SHP77 treated with DMSO at 0.1 percent for 48 hours (cell line): ENCODE measurements around the gene KCNMB1.

ENCODE experiments used
- DNase-seq: peaks from one replicate; lab custom pipeline; 2025; lab: John Stamatoyannopoulos, UW

KCNMB1 gene

GRCh38 chr5:170414786-170415185 is 25.6 kb upstream of the KCNMB1 start:
- no peak for DNase-seq

- no peak for DNase-seq
Measured at GRCh38 chr5:170413897-170414296, 24.7 kb upstream of the KCNMB1 start.

GRCh38 chr5:170411100-170411499 is 21.9 kb upstream of the KCNMB1 start:
- DNase-seq, result no peak

GRCh38 chr5:170410401-170410800 is 21.2 kb upstream of the KCNMB1 start:
- no peak for DNase-seq

- DNase-seq, result no peak
Measured at GRCh38 chr5:170408877-170409660, 19.9 kb upstream of the KCNMB1 start.

GRCh38 chr5:170408226-170408625 is 19.1 kb upstream of the KCNMB1 start:
- DNase-seq, result no peak

GRCh38 chr5:170407062-170407461 is 17.9 kb upstream of the KCNMB1 start:
- DNase-seq, result no peak

GRCh38 chr5:170405817-170406216 is 16.6 kb upstream of the KCNMB1 start:
- no peak for DNase-seq

GRCh38 chr5:170404398-170404797 is 15.2 kb upstream of the KCNMB1 start:
- no peak for DNase-seq

- DNase-seq, result no peak
Measured at GRCh38 chr5:170403675-170404074, 14.5 kb upstream of the KCNMB1 start.

- DNase-seq, result no peak
Measured at GRCh38 chr5:170402508-170402907, 13.3 kb upstream of the KCNMB1 start.

GRCh38 chr5:170397059-170397458 is 7.9 kb upstream of the KCNMB1 start:
- DNase-seq, result no peak

- DNase-seq, result no peak
Measured at GRCh38 chr5:170393958-170394357, 4.8 kb upstream of the KCNMB1 start.

GRCh38 chr5:170393235-170393634 is 4.1 kb upstream of the KCNMB1 start:
- no peak for DNase-seq

- DNase-seq, result no peak
Measured at GRCh38 chr5:170390472-170390871, 1.3 kb upstream of the KCNMB1 start.

GRCh38 chr5:170389550-170389892 is 354 bp upstream of the KCNMB1 start:
- no peak for DNase-seq

- DNase-seq, result no peak
Measured at GRCh38 chr5:170387775-170388639, 1.2 kb downstream of the KCNMB1 start.

GRCh38 chr5:170386743-170387395 is 2.3 kb downstream of the KCNMB1 start:
- no peak for DNase-seq

- DNase-seq, result no peak
Measured at GRCh38 chr5:170383227-170383626, 5.9 kb downstream of the KCNMB1 start.

GRCh38 chr5:170382790-170383189 is 6.4 kb downstream of the KCNMB1 start:
- no peak for DNase-seq

- no peak for DNase-seq
Measured at GRCh38 chr5:170380361-170380951, 8.7 kb downstream of the KCNMB1 start.

GRCh38 chr5:170378740-170379139 is 10.4 kb downstream of the KCNMB1 start:
- no peak for DNase-seq
